GM10266 (cell line): Measurements from ENCODE around the gene SLAMF1.

Experiments used
- DNase-seq: peaks from one replicate; pipeline ENCODE4 v3.0.0; 2012; ENCODE audit errors: extremely low spot score
- CTCF ChIP-seq: IDR thresholded peaks from 2 replicates; pipeline ENCODE4 v1.5.1; 2012; ENCODE audit warnings: mild to moderate bottlenecking, low read depth; ENCODE audit not compliant: control insufficient read depth, insufficient read depth; ENCODE audit errors: missing control alignments

SLAMF1 gene

GRCh38 chr1:160578175-160578524 lies 68.7 kb downstream of the SLAMF1 start:
- no peak for DNase-seq
- TF ChIP-seq CTCF, result no peak

GRCh38 chr1:160577671-160578070 lies 69.2 kb downstream of the SLAMF1 start:
- TF ChIP-seq CTCF, result no peak
- no peak for DNase-seq

GRCh38 chr1:160576884-160577283 lies 70.0 kb downstream of the SLAMF1 start:
- TF ChIP-seq CTCF, result no peak
- DNase-seq, result no peak

- DNase-seq, result no peak
- no peak for TF ChIP-seq CTCF
Observed at GRCh38 chr1:160576390-160576789, 70.5 kb downstream of the SLAMF1 start.

- TF ChIP-seq CTCF, result no peak
Observed at GRCh38 chr1:160575112-160575664, 71.7 kb downstream of the SLAMF1 start.

GRCh38 chr1:160570840-160571239 lies 76.0 kb downstream of the SLAMF1 start:
- DNase-seq, result no peak

More at GRCh38 chr1:160575112-160575664, 71.7 kb downstream of the SLAMF1 start:
- peak; percentile 27 for DNase-seq

GRCh38 chr1:160569806-160570205 lies 77.0 kb downstream of the SLAMF1 start:
- TF ChIP-seq CTCF, result no peak
- no peak for DNase-seq

More at GRCh38 chr1:160570840-160571239, 76.0 kb downstream of the SLAMF1 start:
- no peak for TF ChIP-seq CTCF
